GM18858 (cell line): ENCODE data around the gene RETREG3.

Experiments
- ATAC-seq: cut with Tn5 transposase; IDR thresholded peaks from one replicate; pipeline ENCODE4 v1.9.1; 2021; ENCODE audit not compliant: unreplicated experiment

Gene RETREG3

DNA sequence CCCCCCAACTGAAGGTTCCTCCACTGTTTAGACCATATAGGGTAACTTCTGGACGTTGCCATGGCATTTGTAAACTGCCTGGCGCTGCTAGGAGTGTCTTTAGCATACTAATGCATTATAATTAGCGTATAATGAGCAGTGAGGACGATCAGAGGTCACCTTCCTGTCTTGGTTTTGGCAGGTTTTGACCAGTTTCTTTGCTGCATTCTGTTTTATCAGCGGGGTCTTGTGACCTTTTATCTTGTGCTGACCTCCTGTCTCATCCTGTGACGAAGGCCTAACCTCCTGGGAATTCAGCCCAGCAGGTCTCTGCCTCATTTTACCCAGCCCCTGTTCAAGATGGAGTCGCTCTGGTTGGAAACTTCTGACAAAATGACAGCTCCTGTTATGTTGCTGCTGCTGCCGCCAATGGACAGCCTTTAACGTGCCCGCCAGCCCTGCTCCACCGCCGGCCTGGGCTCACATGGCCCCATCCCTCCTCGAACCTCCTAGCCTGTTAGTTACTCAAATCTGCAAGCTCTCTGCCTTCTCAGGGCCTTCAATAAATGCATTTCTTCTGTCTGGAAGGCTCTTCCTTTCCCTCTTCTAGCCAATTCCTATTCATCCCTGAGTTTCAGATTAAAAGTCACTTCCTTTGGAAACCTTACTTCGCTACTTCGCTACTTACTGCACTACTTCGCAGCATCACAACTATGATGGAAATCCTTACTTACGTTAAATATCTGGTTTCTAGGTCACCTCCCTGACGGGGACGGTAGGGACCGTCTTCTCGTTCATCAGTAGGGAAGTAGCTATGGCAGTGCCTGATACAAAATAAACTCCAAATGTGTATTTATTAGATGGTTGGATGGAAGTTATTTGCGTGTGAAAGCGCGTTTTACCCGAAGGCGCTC lies 73.8 kb downstream of the RETREG3 start:
- peak; percentile 13 for ATAC-seq

DNA sequence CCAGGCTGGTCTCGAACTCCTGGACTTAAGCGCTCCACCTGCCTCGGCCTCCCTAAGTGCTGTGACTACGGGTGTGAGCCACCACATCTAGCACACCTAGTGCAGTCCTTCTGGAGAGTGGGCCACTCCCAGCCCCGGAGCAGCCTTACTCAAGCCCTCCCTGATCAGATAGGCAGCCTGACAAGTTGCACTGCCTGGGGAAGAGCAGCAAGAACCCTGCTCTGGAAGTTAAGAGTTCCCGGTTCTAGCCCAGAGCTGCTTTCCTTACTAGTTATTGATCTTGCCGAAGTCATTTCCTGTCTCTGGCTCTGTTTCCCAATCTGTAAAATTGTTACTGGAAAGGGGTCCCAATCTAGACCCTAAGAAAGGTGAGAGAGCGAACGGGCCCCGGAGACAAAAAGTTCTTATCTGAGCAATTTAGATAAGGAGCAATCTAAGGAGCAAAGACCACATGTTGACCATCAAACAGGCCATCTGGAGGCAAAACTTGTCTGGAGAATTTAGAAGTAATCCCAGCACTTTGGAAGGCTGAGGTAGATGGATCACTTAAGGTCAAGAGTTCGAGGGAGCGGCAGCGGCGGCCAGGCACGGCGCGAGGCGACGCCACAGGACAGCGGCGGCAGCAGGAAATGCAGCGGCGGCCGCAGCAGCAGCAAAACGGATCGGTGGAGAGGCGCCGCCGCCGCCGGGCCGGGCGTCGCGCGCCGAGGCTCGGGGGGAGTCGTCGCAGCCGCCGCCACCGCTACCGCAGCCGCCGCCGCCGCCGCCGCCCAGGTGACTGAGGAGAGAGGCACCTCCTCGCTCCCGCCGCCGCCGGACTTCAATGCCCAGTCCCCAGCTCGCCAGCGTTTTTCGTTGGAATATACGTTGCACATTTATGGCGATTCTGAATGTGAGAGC lies 77.5 kb downstream of the RETREG3 start:
- ATAC-seq = no peak

DNA sequence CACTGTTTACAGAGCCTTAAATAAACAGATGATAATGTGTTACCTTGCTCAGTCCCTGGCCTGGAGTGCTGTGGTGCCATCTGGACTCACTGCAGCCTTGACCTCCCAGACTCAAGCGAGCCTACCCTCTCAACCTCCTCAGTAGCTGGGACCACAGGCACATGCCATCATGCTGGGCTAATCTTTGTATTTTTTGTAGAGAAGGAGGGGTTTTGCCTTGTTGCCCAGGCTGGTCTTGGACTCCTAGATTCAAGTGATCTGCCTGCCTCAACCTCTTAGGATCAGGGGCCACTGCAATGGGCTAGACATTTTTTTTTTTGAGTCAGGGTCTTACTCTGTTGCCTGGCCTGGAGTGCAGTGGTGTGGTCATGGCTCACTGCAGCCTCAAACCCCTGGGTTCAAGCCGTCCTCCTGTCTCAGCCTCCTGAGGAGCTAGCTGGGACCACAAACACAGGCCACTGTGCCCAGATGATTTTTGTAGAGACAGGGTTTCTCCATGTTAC lies 78.2 kb downstream of the RETREG3 start:
- no peak for ATAC-seq
